SK-N-SH (cell line): ENCODE results near the gene TFDP2.

Experiments used
- EP300 ChIP-seq, 2 experiments: IDR thresholded peaks; 2 replicates each; pipeline versions ENCODE4 v1.4.0 to v1.6.1; 2012; ENCODE audit warnings: borderline replicate concordance in 1 of 2, low read depth in 1 of 2, low read length in 1 of 2
- TAF1 ChIP-seq: IDR thresholded peaks from 2 replicates; pipeline ENCODE4 v1.6.1; 2012; ENCODE audit warnings: low read depth, mild to moderate bottlenecking, low read length, moderate library complexity, borderline replicate concordance
- TCF12 ChIP-seq: IDR thresholded peaks from 2 replicates; pipeline ENCODE4 v1.4.0; 2012
- TF ChIP-seq, protein P1 (sequence below): fragments of 200-600 bp; sonication (generic); IDR thresholded peaks from 2 replicates; pipeline ENCODE4 v1.6.1; 2017; ENCODE audit warnings: antibody characterized with exemption, mild to moderate bottlenecking, moderate library complexity

- no peak for TF ChIP-seq TAF1
- TF ChIP-seq, protein P1, sequence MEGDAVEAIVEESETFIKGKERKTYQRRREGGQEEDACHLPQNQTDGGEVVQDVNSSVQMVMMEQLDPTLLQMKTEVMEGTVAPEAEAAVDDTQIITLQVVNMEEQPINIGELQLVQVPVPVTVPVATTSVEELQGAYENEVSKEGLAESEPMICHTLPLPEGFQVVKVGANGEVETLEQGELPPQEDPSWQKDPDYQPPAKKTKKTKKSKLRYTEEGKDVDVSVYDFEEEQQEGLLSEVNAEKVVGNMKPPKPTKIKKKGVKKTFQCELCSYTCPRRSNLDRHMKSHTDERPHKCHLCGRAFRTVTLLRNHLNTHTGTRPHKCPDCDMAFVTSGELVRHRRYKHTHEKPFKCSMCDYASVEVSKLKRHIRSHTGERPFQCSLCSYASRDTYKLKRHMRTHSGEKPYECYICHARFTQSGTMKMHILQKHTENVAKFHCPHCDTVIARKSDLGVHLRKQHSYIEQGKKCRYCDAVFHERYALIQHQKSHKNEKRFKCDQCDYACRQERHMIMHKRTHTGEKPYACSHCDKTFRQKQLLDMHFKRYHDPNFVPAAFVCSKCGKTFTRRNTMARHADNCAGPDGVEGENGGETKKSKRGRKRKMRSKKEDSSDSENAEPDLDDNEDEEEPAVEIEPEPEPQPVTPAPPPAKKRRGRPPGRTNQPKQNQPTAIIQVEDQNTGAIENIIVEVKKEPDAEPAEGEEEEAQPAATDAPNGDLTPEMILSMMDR = no peak
- TF ChIP-seq EP300 (IDR thresholded peaks at IDR 0.05; ENCODE audit: borderline replicate concordance in 1 of 2, low read depth in 1 of 2, low read length in 1 of 2) = no peak
- no peak for TF ChIP-seq TCF12
These were observed 219.9 kb downstream of the TFDP2 start for GRCh38 chr3:141929341-141929995.
